ENCODE results near the gene ANKRD11. TPM values are rescaled to one million over a fixed set of nuclear protein-coding genes. Genes with fewer than 3 reads are reported as not detected.
A peak's percentile ranks its signal among the peaks of the same experiment; 100 is the strongest.
"Not testable (repeated sequence)": the region's sequence is repeated elsewhere in the genome, so short reads cannot be mapped to it uniquely, and the experiment has no call there.

ANKRD11 gene
- total and polyA plus RNA-seq, 7 donors, result 30.6 to 161 (median 42.8) TPM

DNA sequence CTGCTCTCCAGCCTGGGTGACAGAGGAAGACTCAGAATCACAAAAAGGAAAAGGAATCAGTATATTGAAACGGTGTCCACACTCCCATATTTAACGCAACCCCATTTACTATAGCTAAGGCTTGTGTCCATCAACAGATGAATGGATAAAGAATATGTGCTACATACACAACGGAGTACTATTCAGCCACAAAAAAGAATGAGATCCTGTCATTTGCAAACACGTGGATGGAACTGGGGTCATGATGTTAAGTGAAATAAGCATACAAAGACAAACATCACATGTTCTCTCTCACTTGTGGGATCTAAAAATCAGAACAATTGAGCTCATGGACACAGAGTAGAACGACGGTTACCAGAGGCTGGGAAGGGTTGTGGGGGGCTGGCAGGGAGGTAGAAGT is 217.7 kb downstream of the ANKRD11 start:
- TF ChIP-seq EP300 (IDR thresholded peaks at IDR 0.05), result no peak
- Histone ChIP-seq H3K9me3 (no peaks in the 10 kb centered on the region), H3K36me3 (peaks cover 35 to 85% (median 43%) of the 10 kb centered on the region in 4 donors), H3K4me1 (no peaks in the 10 kb centered on the region), H3K27ac (no peak overlapping the region), H3K27me3 (no peaks in the 10 kb centered on the region), H3K4me3 (no peak overlapping the region)
- WGBS, 2 donors, result 97 to 98% methylated on average over 6 of the region's 6 CpGs
- no peak for DNase-seq
- intact Hi-C loops (cut with DNase I), result no loop called here

GRCh38 chr16:89270666-89271345 is 219.6 kb downstream of the ANKRD11 start:
- Histone ChIP-seq H3K4me3 (no peak overlapping the region), H3K27ac (no peak overlapping the region), H3K9me3 (no peaks in the 10 kb centered on the region), H3K27me3 (no peaks in the 10 kb centered on the region), H3K4me1 (no peaks in the 10 kb centered on the region), H3K36me3 (peaks cover 40 to 87% (median 51%) of the 10 kb centered on the region in 4 donors)
- intact Hi-C loops (cut with DNase I), result no loop called here
- TF ChIP-seq POLR2A (IDR thresholded peaks at IDR 0.05) (no peak), EP300 (IDR thresholded peaks at IDR 0.05) (no peak), POLR2AphosphoS5 (IDR thresholded peaks at IDR 0.05) (no peak), CTCF (IDR thresholded peaks at IDR 0.05) (no peak)
- DNase-seq, result no peak
- 97% methylated on average over 32 of the region's 32 CpGs for WGBS, 2 donors

DNA sequence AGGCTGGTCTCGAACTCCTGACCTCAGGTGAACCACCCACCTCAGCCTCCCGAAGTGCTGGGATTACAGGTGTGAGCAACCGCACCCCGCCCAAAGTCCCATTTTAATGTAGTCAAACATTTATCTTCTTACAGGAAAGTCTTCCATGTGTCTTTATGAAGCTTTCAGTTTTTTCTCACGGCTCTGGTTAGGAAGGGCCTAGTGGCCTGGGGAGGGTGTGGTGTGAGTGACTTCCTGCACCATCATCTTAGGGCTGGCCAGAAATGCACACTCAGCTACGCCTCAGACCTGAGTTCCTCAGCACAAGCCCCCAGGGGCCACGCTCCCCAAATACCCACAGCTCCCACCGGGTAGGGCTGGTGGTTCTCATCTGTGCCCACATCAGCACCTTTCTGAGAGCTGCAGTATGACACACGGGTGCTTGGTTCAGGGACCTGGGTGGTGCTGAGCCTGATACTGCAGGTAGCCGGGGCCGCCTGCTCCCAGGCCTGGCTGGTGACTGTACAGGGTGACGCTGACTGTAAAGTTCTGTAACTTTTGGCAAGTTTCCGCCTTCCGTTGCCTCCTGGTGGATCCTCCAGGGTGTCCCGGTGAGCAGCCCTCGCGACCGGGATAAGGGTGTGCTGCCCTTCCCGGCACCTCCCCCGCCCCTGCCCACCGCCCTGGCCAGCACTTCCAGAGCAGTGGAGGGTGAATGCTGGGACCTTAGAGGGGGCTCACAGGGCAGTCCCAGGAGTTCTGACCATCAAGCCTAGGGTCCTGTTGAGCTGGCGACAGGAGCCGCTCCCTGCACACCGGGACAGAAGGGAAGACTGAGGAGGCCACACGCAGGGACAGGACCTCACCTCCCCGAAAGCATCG is 220.3 kb downstream of the ANKRD11 start:
- no peaks in the 10 kb centered on the region for H3K27me3 ChIP-seq
- peak overlapping the region in 1 of 4 donors; percentile 14 for H3K27ac ChIP-seq
- WGBS, 2 donors, result 80 to 94% methylated on average over 27 of the region's 27 CpGs
- H3K4me1 ChIP-seq, result no peaks in the 10 kb centered on the region
- H3K36me3 ChIP-seq, result peaks cover 40 to 87% (median 49%) of the 10 kb centered on the region in 4 donors
- DNase-seq, result no peak
- no peaks in the 10 kb centered on the region for H3K9me3 ChIP-seq
- no peak overlapping the region for H3K4me3 ChIP-seq
- TF ChIP-seq POLR2A (IDR thresholded peaks at IDR 0.05), result no peak
- no peak for TF ChIP-seq POLR2AphosphoS5 (IDR thresholded peaks at IDR 0.05)
- no peak for TF ChIP-seq EP300 (IDR thresholded peaks at IDR 0.05)
- TF ChIP-seq CTCF (IDR thresholded peaks at IDR 0.05), result no peak
- intact Hi-C loops (cut with DNase I), result no loop called here

GRCh38 chr16:89268987-89269735 is 221.2 kb downstream of the ANKRD11 start:
- Histone ChIP-seq H3K36me3 (peaks cover 33 to 79% (median 41%) of the 10 kb centered on the region in 4 donors), H3K27me3 (no peaks in the 10 kb centered on the region), H3K4me1 (no peaks in the 10 kb centered on the region), H3K9me3 (no peaks in the 10 kb centered on the region), H3K4me3 (no peak overlapping the region), H3K27ac (peak overlapping the region in 1 of 4 donors; percentile 49)
- DNase-seq, result no peak
- TF ChIP-seq EP300 (IDR thresholded peaks at IDR 0.05) (no peak), CTCF (IDR thresholded peaks at IDR 0.05) (no peak), POLR2AphosphoS5 (IDR thresholded peaks at IDR 0.05) (peak in 1 of 4 donors; percentile 24), POLR2A (IDR thresholded peaks at IDR 0.05) (no peak)
- 84 to 90% methylated on average over 14 of the region's 14 CpGs for WGBS, 2 donors
- intact Hi-C loops (cut with DNase I), result no loop called here

GRCh38 chr16:89268585-89268984 is 221.8 kb downstream of the ANKRD11 start:
- H3K9me3 ChIP-seq, result no peaks in the 10 kb centered on the region
- H3K4me3 ChIP-seq, result no peak overlapping the region
- peak overlapping the region in 1 of 4 donors; percentile 49 for H3K27ac ChIP-seq
- H3K36me3 ChIP-seq, result peaks cover 27 to 73% (median 35%) of the 10 kb centered on the region in 4 donors
- intact Hi-C loops (cut with DNase I), result no loop called here
- H3K27me3 ChIP-seq, result no peaks in the 10 kb centered on the region
- 94 to 96% methylated on average over 19 of the region's 19 CpGs for WGBS, 2 donors
- no peaks in the 10 kb centered on the region for H3K4me1 ChIP-seq
- DNase-seq, result no peak
- TF ChIP-seq EP300 (IDR thresholded peaks at IDR 0.05) (no peak), CTCF (IDR thresholded peaks at IDR 0.05) (no peak), POLR2AphosphoS5 (IDR thresholded peaks at IDR 0.05) (no peak), POLR2A (IDR thresholded peaks at IDR 0.05) (no peak)

DNA sequence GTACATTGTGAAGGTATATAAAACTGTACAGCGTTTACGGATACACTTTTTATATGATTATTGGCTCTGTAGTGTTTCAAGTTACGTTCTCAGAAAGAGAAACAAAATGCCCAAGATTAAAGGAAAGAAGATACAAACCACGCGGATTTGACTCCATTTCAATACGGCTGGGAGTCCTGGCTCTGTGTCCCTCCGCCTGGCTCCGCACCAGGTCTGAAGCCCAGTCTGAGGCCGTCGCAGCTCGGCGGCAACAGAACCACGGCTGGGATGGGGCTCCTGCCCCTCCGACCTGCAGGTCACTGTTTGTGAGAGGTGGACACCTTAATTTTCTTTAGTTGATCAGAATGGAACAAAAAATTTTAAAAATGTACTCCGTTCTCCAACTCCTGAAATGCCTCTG is 222.6 kb downstream of the ANKRD11 start:
- DNase-seq; H3K27ac ChIP-seq; H3K27me3 ChIP-seq; H3K9me3 ChIP-seq; intact Hi-C loops (cut with DNase I); H3K4me3 ChIP-seq; H3K4me1 ChIP-seq: not testable (repeated sequence)
- 94% methylated on average over 11 of the region's 15 CpGs for WGBS, 2 donors
- H3K36me3 ChIP-seq, result peaks cover 26 to 65% (median 33%) of the 10 kb centered on the region in 4 donors
